ENCODE data around the gene GTSE1. TPM values are rescaled to one million over a fixed set of nuclear protein-coding genes. Genes with fewer than 3 reads are reported as not detected.

The GTSE1 gene
- polyA plus RNA-seq, 3 donors: 0.04 TPM; not detected in 2

GRCh38 chr22:46275455-46276122 lies 21.1 kb upstream of the GTSE1 start:
- peaks cover 75 to 89% of the 10 kb centered on the region in 2 donors for H3K36me3 Mint-ChIP-seq
- Histone ChIP-seq H3K36me3 (replicated peaks in 1 of 2; ENCODE audit: control insufficient read depth in 1 of 2, insufficient read depth in 2 of 2, low read length in 2 of 2) (peaks cover 64 to 87% of the 10 kb centered on the region in 2 donors), H3K9ac (ENCODE audit: insufficient read depth, low read length, poor library complexity, severe bottlenecking) (no peak overlapping the region), H3K27me3 (ENCODE audit: control insufficient read depth in 2 of 2, insufficient read depth in 2 of 2, low read length in 2 of 2) (no peaks in the 10 kb centered on the region), H2AFZ (ENCODE audit: insufficient read depth, low read depth, low read length, poor library complexity, severe bottlenecking) (no peak overlapping the region), H3K27ac (ENCODE audit: low read depth in 1 of 2, low read length in 2 of 2) (peak overlapping the region in 1 of 2 donors; percentile 29), H3K4me2 (replicated peaks; ENCODE audit: extremely low read depth, low read length, poor library complexity, severe bottlenecking) (no peak overlapping the region), H4K20me1 (ENCODE audit: insufficient read depth, low read length) (no peaks in the 10 kb centered on the region), H3K4me3 (replicated peaks in 1 of 3; ENCODE audit: low read depth in 2 of 3, low read length in 3 of 3) (no peak overlapping the region), H3K9me3 (replicated peaks in 1 of 2; ENCODE audit: control insufficient read depth in 1 of 2, insufficient read depth in 1 of 2, low read length in 2 of 2) (no peaks in the 10 kb centered on the region), H3K79me2 (ENCODE audit: insufficient read depth, low read length) (no peaks in the 10 kb centered on the region), H3K4me1 (ENCODE audit: control insufficient read depth in 1 of 2, insufficient read depth in 2 of 2, low read length in 2 of 2) (no peaks in the 10 kb centered on the region)
- TF ChIP-seq, protein P1, sequence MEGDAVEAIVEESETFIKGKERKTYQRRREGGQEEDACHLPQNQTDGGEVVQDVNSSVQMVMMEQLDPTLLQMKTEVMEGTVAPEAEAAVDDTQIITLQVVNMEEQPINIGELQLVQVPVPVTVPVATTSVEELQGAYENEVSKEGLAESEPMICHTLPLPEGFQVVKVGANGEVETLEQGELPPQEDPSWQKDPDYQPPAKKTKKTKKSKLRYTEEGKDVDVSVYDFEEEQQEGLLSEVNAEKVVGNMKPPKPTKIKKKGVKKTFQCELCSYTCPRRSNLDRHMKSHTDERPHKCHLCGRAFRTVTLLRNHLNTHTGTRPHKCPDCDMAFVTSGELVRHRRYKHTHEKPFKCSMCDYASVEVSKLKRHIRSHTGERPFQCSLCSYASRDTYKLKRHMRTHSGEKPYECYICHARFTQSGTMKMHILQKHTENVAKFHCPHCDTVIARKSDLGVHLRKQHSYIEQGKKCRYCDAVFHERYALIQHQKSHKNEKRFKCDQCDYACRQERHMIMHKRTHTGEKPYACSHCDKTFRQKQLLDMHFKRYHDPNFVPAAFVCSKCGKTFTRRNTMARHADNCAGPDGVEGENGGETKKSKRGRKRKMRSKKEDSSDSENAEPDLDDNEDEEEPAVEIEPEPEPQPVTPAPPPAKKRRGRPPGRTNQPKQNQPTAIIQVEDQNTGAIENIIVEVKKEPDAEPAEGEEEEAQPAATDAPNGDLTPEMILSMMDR (IDR thresholded peaks at IDR 0.05): no peak
- intact Hi-C loops (cut with micrococcal nuclease): no loop called here
- DNase-seq: no peak
- no peaks in the 10 kb centered on the region for H3K4me1 Mint-ChIP-seq
- no peaks in the 10 kb centered on the region for H3K27me3 Mint-ChIP-seq (ENCODE audit: low read depth in 3 of 3)
- peak overlapping the region in 2 of 7 donors; percentile 52 to 62 for H3K27ac Mint-ChIP-seq
- H3K9me3 Mint-ChIP-seq: peaks cover 0 to 7% (median 0%) of the 10 kb centered on the region in 7 donors
- H3K4me3 Mint-ChIP-seq: no peak overlapping the region
- no CpG with 5 or more reads among the region's 3 CpGs for WGBS (ENCODE audit: insufficient coverage)

GRCh38 chr22:46276563-46276962 lies 20.1 kb upstream of the GTSE1 start:
- no peak overlapping the region for H2AFZ ChIP-seq (ENCODE audit: insufficient read depth, low read depth, low read length, poor library complexity, severe bottlenecking)
- Mint-ChIP-seq H3K4me3 (no peak overlapping the region), H3K27ac (no peak overlapping the region), H3K9me3 (peaks cover 0 to 7% (median 0%) of the 10 kb centered on the region in 7 donors), H3K27me3 (ENCODE audit: low read depth in 3 of 3) (no peaks in the 10 kb centered on the region), H3K36me3 (peaks cover 81 to 94% of the 10 kb centered on the region in 2 donors), H3K4me1 (no peaks in the 10 kb centered on the region)
- peaks cover 71 to 97% of the 10 kb centered on the region in 2 donors for H3K36me3 ChIP-seq (replicated peaks in 1 of 2; ENCODE audit: control insufficient read depth in 1 of 2, insufficient read depth in 2 of 2, low read length in 2 of 2)
- no CpG with 5 or more reads among the region's 7 CpGs for WGBS (ENCODE audit: insufficient coverage)
- H4K20me1 ChIP-seq (ENCODE audit: insufficient read depth, low read length): no peaks in the 10 kb centered on the region
- no peaks in the 10 kb centered on the region for H3K27me3 ChIP-seq (ENCODE audit: control insufficient read depth in 2 of 2, insufficient read depth in 2 of 2, low read length in 2 of 2)
- no peak for DNase-seq
- H3K9ac ChIP-seq (ENCODE audit: insufficient read depth, low read length, poor library complexity, severe bottlenecking): no peak overlapping the region
- no peaks in the 10 kb centered on the region for H3K4me1 ChIP-seq (ENCODE audit: control insufficient read depth in 1 of 2, insufficient read depth in 2 of 2, low read length in 2 of 2)
- intact Hi-C loops (cut with micrococcal nuclease): no loop called here
- no peak overlapping the region for H3K4me3 ChIP-seq (replicated peaks in 1 of 3; ENCODE audit: low read depth in 2 of 3, low read length in 3 of 3)
- TF ChIP-seq, protein P1 (IDR thresholded peaks at IDR 0.05): no peak
- no peaks in the 10 kb centered on the region for H3K9me3 ChIP-seq (replicated peaks in 1 of 2; ENCODE audit: control insufficient read depth in 1 of 2, insufficient read depth in 1 of 2, low read length in 2 of 2)
- no peak overlapping the region for H3K27ac ChIP-seq (ENCODE audit: low read depth in 1 of 2, low read length in 2 of 2)
- H3K4me2 ChIP-seq (replicated peaks; ENCODE audit: extremely low read depth, low read length, poor library complexity, severe bottlenecking): no peak overlapping the region
- H3K79me2 ChIP-seq (ENCODE audit: insufficient read depth, low read length): no peaks in the 10 kb centered on the region
